MM.1S (cell line): ENCODE results near the gene SWI5.

Experiments used
- CTCF ChIP-seq: fragments of 300-600 bp; sonication (generic); IDR thresholded peaks from 2 replicates; pipeline ENCODE4 v1.5.1; 2016; ENCODE audit warnings: antibody characterized with exemption, low read length, mixed read lengths
- EZH2 ChIP-seq: fragments of 300-600 bp; sonication (generic); optimal IDR thresholded peaks from 2 replicates; pipeline ENCODE3; 2017; ENCODE audit warnings: low read depth, mild to moderate bottlenecking, antibody characterized with exemption, low read length, mixed read lengths
- EZH2phosphoT487 ChIP-seq: fragments of 300-600 bp; sonication (generic); IDR thresholded peaks from 2 replicates; pipeline ENCODE4 v1.6.1; 2018; ENCODE audit warnings: antibody characterized with exemption, low read length

GRCh38 chr9:128321879-128322403 is 45.9 kb downstream of the SWI5 start:
- TF ChIP-seq CTCF: no peak
- TF ChIP-seq EZH2phosphoT487: no peak
- TF ChIP-seq EZH2: no peak
